COR-L47 (cell line): Measurements from ENCODE around the gene ZNF556.

Experiments
- DNase-seq: peaks from one replicate; lab custom pipeline; 2025; lab: John Stamatoyannopoulos, UW

ZNF556 gene

DNA sequence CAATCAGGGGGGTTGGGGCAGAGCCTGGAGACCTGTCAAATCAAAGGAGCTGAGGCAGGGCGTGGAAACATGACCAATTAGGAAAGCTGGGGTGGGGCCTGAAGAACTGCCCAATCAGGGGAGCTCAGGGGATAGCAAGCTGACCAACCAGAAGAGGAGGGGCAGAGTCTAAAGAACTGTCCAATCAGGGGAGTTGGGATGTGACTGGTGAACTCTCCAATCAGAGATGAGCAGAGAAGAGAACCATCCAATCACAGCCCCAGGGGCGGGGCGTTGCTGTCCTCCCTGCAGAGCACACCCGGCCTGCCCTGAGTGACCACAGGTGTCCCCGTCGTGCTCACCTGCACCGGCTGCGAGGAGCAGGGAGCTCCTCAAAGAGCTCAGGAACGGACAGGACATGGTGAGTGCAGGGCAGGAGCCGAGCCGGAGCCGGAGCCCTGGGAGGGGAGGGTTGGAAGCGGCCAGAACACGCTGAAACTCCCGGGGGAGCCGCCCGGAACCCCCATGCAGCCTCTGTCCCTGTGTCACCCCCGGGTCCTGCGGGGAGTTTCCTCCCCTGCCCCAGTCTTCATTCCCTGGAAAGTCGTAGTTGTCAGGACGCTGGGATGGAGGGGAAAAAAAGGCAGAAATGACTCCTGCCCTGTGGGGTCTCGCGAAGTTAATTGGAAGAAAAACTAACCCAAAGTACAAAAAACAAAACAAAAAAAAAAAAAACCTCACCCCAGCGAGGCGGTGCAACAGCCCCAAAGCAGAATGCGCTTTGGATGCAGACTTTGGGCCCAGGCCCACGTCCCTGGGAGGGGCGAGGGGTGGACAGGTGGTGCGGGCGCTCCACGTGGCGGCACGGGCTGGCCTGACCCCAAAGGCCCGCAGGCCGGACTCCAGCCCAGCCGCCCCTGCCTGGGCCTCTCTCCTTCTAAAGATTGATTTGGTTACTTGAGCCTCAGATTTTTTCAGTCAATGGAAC lies at the start of gene ZNF556:
TSS of gene ZNF556 (plus strand) at position 311 of the 967 bp plus-strand sequence. CDS start at position 398, 87 bp downstream.
- DNase-seq = peak; percentile 29

DNA sequence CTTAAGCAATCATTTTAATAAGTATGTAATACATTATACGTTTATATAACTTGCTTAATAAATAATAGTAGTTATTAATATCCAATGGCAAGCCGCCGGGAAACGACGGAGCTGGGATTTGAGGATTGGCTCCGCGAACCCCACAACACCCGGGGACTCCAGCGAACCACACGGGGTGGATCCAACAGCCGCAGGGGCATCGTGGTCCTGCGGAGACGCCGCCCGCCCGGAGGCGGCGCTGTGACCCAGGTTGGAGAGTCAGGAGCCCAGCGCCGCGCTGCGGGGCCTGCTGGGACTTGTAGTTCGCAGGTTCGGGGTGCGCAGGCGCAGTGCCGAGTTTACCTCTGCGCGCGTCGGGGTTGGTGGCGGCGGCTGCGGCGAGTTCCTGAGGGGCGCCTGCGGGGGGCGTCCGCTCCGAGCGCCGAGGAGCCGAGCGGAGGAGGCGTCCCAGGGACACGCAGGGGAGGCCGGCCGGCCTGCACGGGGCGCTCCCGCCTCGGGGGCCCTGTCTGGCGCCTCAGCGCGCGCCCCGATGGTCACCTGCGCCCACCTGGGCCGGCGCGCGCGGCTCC lies 47.5 kb upstream of the ZNF556 start, which contains the start of gene ZNF554:
TSS of gene ZNF554 (plus strand) at position 329 of the 572 bp plus-strand sequence. CDS start at position 533, 204 bp downstream.
- DNase-seq = peak; percentile 98

DNA sequence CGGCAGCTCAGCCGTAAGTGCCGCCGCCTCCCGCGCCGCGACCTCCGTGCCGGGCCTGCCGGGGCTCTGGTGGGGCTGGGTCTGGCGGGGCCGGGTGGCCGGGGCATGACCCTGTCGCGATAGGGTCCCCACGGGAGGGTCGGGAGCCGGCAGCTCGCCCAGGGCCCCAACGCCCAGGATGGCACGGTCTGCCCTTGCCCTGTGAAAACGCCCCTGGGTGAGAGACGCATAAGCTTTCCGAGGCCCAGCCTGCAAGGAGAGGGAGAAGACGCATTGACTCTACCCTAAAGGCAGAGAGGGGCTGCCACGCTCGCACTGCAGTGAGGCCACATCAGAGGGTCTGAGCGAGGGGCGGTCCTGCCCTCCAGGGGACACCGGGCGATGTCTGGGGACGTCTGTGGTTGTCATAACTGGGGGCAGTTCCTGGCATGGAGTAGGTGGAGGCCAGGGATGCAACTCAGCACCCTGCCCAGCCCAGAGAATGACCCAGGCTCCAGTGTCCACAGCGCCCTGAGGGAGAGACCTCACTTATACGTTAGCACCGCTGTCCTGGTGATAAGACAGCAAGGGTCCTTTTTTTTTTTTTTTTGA lies 46.9 kb upstream of the ZNF556 start:
- DNase-seq = no peak

DNA sequence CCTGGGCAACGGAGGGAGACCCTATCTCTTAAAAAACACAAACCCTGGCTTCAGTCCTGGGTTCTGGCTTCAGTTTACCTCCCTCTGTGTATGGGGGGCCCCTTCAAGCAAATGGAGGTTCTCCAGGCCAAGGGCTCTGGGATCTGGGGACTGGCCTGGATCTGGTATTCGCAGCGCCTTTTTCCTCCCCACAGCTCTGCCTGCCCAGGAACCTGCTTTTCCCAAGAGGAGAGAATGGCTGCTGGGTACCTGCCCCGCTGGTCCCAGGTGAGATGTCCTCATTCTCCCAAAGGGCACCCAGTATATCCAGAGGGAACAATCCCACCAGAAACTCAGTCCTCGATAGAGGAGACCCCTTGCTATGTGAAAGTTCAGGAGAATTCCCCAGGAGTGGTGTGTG lies 44.3 kb upstream of the ZNF556 start:
- no peak for DNase-seq

DNA sequence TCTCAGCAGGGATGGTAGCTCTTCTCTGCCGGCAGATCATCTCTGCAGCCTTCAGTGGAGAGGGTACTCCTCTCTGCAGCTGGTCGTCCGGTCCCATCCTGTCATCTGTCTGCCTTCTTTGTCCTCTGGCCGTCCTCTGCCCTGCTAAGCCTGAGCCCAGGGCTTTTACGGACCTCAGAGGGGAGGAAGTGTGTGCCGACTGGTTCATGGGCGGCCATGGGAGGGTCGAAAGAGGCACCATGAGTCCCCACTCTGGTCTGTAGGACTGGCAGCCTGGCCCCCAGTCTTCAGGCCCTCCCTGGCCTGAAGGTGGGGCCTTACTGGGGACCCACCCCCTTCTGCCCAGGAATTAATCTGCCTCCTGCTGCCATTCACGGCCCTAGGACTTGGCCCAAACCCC lies 43.5 kb upstream of the ZNF556 start:
- no peak for DNase-seq

DNA sequence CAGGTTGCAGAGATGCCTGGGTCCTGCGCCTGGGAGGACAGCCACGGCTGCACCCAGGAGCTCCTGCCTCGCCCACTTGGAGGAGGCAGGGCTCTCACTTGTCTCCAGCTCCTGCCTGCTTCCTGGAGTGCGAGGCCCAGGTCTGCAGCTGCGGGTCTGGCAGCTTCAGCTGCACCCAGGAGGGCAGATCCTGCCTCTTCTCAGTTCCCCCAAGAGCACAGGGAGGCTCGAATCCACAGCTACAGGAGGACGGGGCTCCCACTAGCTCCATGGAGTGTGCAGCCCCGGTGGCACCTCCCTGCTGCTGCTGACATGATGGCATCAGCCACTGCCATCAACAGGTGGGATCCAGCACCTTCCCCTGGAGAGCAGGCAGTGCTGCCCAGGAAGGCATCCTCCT lies 43.0 kb upstream of the ZNF556 start:
- no peak for DNase-seq

DNA sequence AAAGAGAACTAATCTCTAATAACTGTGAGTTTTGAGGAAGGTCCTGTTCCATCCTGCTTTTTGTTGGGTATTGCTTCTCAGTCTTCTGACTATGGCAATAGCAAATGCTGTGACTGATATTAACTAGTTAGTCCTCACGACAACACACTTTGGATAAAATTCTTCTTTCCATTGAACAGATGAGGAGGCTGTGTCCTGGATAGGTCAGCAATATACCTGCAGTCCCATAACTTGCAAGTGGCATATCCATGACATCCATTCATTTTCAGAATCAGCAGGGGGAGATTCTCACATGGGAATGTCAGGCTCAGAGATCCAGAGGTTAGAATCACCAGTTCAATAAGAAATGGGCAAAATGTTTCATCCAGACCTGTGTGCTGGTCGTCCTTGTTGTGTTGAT lies 40.1 kb upstream of the ZNF556 start:
- no peak for DNase-seq

DNA sequence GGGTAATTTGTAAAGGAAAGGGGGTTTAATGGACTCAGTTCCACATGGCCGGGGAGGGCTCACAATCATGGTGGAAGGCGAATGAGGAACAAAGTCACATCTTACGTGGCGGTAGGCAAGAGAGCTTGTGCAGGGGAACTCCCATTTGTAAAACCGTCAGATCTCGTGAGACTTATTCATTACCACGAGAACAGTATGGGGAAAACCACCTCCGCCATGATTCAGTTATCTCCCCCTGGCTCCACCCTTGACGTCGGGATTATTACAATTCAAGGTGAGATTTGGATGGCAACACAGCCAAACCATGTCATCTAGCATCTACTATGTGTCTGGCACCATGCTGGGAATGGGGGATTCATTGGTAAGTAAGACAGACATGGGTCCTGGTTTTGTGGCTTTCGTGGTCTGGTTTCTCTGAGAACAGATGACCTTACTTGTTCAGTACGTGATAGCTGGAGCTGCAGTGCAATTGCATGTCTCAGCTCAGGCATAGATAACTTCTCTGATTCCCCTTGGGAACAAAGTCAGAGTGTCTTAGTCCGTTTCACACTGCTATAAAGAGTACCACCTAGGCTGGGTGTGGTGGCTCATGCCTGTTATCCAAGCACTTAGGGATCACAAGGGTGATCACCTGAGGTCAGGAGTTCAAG lies 39.2 kb upstream of the ZNF556 start:
- no peak for DNase-seq

DNA sequence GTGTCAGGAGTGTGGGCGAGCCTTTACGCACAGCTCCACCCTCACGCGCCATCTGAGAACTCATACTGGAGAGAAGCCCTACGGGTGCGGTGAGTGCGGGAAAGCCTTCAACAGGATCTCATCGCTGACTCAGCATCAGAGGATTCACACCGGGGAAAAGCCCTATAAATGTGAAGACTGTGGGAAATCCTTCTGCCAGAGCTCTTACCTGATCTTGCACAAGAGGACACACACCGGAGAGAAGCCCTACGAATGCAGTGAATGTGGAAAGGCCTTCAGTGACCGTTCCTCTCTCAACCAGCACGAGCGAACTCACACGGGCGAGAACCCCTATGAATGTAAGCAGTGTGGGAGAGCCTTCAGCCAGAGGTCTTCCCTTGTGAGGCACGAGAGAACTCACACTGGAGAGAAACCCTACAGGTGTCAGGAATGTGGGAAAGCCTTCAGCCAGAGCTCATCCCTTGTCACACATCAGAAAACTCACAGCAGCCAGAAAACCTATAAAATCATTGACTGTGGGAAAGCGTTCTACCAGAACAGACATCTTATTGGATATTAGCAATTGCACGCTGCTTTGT lies 32.8 kb upstream of the ZNF556 start:
- DNase-seq = no peak

DNA sequence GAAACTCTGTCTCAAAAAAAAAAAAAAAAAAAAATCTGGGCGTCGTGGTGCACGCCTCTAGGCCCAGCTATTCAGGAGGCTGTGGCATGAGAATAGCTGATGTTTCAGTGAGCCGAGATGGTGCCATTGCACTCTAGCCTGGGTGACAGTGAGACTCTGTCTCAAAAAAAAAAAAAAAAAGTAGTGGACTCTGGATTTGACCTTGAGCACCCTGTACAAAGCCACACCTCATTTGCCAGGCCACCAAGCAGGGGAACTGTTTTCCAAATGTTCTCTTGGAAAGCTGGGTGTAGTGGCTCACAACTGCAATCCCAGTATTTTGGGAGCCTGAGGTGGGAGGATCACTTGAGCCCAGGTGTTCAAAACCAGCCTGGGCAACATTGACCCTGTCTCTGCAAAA lies 29.7 kb upstream of the ZNF556 start:
- DNase-seq = no peak

DNA sequence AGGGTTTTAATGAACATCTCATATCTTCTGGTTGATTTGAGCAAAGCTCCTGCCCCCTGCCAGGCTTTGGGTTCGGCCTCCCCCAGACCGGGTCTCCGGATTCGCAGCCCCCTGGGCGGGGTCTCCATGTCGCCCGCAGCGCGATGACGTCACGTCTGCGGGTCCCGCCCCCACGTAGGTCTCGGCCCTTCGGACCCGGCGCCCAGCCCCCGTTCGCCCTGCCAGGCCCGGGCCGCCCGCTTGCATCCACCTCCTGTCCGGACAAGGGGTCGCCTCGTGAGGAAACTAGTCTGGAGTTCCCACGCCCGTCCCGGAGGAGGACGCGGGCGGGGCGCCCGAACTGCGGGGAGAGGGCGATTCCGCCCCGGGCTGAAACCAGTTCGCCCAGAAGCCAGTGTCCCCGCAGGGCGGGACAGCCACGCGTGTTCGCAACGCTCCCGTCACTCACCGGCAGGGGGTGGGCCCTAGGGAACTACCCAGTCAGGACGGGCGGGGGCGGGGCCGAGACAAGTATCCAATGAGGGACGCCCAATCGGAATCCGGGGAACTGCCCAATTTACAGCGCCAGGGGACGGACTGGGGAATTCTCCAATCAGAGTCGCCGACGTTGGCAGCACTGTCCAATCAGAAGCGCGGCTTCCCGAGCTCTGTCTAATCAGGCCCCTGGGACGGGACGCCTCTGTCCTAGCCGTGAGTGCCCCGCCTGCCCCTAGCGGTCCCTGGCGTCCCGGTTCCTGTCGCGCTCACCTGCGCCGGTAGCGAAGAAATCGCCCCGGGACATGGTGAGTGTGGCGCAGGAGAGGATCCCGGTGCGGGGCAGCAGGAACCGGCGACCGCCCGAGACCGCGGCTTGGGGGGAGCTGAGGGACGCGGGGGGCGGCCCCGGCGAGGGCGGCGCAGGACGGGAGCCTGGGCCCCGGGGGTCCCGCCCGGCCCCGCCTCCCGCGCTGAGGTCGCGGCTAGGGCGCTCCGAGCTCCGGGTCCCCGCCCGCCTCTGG lies 26.0 kb upstream of the ZNF556 start, which contains the start of gene ZNF555:
TSS of gene ZNF555 (plus strand) at position 682 of the 998 bp plus-strand sequence. CDS start at position 780, 98 bp downstream.
- peak; percentile 75 for DNase-seq

DNA sequence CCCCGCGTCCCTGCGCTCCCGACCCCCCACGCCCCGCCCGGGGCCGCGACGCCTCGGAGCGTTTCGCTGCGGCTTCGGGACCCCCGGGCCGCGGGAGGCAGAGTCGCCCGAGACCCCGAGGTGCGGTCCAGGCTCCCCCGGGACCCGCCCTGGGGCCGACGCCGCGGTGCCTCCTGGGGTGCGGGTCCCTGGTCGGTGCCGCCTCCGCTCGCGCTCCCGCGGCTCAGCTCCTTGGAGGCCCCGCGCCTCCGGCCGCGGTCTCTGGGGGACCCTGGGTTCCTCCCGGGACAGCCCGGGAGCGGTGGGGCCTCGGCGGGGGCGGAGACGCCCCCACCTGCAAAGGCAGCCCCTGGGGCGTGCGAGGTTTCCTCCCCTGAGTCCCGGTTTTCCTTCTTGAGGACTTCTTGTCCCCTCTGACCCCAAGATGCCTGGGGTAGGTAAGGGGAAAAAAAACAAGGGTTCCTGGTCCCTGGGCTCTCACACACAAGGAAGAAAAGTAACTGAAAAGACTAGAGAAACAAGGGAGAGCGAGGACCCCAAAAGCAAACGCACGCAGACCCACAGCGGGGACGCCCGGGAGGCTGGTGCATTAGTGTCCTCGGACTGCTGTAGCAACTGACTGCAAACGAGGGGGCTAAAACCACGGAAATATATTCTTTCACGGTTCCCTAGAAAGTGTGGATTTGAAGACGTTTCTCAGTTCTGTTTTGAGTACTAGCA lies 25.1 kb upstream of the ZNF556 start:
- DNase-seq = no peak

DNA sequence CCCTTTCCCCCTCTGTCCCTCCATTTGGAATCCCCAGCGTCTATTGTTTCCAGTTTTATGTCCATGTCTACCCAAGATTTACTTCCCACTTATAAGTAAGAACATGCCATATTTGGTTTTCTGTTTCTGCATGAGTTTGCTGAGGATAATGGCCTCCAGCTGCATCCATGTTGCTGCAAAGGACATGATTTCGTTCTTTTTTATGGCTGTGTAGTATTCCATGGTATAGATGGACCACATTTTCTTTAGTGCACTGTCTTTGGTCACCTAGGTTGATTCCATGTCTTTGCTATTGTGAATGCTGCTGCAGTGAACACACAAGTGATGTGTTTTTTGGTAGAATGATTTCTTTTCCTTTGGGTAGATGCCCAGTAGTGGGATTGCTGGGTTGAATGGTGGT lies 22.0 kb upstream of the ZNF556 start:
- no peak for DNase-seq

DNA sequence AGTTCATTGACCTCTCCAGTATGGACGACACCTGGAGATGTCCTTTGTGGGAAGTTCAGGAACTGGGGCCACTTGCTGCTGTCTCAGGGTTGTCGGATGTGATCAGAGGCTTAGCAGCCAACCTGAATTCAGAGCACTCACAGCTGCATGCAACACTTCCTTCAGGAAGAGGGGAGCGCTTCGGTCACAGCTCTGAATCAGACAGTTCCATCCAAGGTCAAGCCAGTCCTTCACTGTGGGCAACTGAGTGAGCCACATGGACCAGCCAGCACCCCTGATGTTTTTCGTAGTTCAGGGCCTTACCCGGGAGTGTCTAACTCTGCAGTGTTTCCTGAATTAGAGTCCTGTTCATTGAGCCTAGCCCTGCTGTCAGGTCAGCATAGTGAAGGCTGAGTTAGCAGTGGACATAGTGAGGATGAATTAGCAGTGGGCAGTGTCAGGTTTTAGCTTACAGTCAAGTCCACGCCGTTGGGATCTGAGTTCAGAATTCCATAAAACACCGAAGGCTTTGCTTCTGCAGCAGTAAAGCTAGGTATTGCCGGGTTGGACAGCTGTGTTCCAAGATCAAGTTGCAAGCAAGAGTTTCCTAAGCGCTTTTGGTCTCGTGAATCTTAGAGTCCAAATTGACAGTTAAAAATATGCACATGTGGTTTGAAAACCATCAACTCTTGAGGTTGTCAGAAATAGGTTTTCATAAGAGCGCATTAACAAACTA lies 20.8 kb upstream of the ZNF556 start:
- no peak for DNase-seq

DNA sequence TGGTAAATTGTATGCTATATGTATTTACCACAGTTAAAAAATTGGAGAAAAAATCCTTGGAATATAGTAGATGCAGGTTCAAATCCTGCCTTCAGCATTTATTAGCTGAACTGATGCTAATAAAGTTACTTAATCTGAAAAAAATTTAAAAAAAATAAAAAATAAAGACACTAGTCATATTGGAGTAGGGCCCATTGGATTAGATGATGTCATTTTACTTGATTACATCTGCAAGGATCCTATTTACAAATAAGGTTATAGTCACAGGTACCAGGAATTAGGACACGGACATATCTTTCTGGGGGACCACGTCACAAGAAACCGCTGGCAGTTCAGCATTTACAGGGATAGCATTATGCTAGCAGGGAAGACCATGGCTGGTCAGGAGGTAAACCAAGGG lies 19.6 kb upstream of the ZNF556 start:
- DNase-seq = no peak

DNA sequence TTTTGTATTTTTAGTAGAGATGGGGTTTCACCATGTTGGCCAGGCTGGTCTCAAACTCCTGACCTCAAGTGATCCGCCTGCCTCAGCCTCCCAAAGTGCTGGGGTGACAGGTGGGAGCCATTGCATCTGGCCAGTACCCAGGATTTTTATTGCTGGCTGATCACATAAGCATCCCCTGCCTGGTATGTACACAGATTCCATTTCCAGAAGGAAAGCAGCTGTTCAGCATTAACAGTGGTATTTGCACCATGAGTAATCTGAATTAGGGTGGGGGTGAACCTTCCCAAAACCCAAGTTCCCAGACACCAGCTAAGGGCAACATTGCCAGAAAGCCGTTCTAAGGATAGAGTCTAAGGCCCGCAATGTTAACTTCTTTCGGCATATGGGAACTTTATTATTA lies 18.5 kb upstream of the ZNF556 start:
- DNase-seq = no peak

DNA sequence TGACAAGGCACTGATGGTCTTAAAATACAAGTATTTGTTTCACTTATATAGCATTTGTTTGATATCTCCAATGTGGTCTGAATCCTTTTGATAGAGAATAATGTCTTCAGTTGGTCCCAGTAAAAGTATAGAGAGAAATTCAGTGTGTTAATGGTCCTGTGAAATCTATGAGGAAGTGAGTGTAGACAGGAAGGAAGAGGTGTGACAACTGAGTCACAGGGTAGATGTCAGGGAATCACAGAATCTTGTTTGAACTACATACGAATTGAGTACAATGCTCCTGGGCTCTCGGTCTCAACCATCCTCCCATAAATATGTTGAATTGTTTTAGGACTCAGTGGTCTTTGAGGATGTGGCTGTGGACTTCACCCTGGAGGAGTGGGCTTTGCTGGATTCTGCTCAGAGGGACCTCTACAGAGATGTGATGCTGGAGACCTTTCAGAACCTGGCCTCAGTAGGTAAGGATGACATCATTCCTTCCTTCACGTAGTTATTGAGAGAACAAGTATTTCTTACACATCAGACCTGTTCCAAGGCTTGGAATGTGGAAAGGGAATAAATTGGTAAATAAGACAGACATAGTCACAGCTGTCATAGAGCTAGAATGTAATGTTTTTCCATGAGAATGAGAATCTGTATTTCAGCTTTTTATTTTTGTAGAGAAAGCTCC lies 16.7 kb upstream of the ZNF556 start:
- no peak for DNase-seq

DNA sequence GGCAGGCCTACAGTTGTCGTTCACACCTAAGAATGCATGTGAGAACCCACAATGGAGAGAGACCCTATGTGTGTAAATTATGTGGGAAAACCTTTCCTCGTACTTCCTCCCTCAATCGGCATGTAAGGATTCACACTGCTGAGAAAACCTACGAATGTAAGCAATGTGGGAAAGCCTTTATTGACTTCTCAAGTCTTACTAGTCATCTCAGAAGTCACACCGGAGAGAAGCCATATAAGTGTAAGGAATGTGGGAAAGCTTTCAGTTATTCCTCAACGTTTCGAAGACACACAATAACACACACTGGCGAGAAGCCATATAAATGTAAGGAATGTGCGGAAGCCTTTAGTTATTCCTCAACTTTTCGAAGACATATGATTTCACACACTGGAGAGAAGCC lies 14.5 kb upstream of the ZNF556 start:
- no peak for DNase-seq
